ENCODE data around the gene WHAMM.

DNA sequence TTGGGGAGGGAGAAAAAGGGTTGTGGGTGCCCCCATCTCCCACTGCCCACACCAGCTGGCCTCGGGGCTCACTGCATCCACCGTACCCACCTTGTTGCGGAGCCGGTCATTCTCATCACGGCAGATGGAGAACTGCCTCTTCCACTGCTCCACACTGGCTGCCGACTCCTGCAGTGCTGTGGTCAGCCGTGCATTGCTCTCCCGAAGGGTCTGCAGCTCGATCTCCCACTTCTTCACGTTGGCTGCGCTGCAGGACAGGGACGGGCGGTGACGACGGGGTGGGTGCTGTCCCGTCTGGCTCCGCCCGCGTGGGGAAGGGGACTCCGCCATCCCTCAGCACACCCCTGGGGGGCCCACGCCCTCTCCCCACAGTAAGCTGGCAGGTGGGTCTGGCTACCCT is 45.1 kb downstream of the WHAMM start:
- TF ChIP-seq, protein P1, sequence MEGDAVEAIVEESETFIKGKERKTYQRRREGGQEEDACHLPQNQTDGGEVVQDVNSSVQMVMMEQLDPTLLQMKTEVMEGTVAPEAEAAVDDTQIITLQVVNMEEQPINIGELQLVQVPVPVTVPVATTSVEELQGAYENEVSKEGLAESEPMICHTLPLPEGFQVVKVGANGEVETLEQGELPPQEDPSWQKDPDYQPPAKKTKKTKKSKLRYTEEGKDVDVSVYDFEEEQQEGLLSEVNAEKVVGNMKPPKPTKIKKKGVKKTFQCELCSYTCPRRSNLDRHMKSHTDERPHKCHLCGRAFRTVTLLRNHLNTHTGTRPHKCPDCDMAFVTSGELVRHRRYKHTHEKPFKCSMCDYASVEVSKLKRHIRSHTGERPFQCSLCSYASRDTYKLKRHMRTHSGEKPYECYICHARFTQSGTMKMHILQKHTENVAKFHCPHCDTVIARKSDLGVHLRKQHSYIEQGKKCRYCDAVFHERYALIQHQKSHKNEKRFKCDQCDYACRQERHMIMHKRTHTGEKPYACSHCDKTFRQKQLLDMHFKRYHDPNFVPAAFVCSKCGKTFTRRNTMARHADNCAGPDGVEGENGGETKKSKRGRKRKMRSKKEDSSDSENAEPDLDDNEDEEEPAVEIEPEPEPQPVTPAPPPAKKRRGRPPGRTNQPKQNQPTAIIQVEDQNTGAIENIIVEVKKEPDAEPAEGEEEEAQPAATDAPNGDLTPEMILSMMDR (IDR thresholded peaks at IDR 0.05) = no peak
- no peak for TF ChIP-seq POLR2A (IDR thresholded peaks at IDR 0.05)
